RWPE2 (cell line): ENCODE results near the gene PTPRU.
A peak's percentile ranks its signal among the peaks of the same experiment; 100 is the strongest.

ENCODE experiments used
- ATAC-seq: fragments of 200-7000 bp; cut with Tn5 transposase; 3 replicates; pipeline ENCODE4 v1.9.1; 2021; ENCODE audit warnings: low read depth
- DNase-seq: peaks from one replicate; pipeline ENCODE4 v3.0.0-alpha.2; 2020; ENCODE audit warnings: low spot score
- H3K27ac ChIP-seq: fragments of 450-650 bp; 2 replicates; pipeline ENCODE4 v1.5.1; 2017; ENCODE audit warnings: mild to moderate bottlenecking; ENCODE audit not compliant: poor library complexity, severe bottlenecking
- H3K27me3 ChIP-seq: fragments of 250-450 bp; sonication (Bioruptor Pico); 2 replicates; pipeline ENCODE4 v1.5.1; 2021; ENCODE audit warnings: mild to moderate bottlenecking, moderate library complexity; ENCODE audit not compliant: insufficient read depth, poor library complexity, severe bottlenecking
- H3K36me3 ChIP-seq: fragments of 250-450 bp; sonication (Bioruptor Pico); 2 replicates; pipeline ENCODE4 v1.5.1; 2020; ENCODE audit warnings: low read depth, mild to moderate bottlenecking, moderate library complexity
- H3K4me1 ChIP-seq: fragments of 250-450 bp; sonication (Bioruptor Pico); 2 replicates; pipeline ENCODE4 v1.5.1; 2021; ENCODE audit warnings: mild to moderate bottlenecking, moderate library complexity; ENCODE audit not compliant: insufficient read depth, poor library complexity, severe bottlenecking
- H3K4me3 ChIP-seq: fragments of 250-450 bp; sonication (Bioruptor Pico); 2 replicates; pipeline ENCODE4 v1.5.1; 2021; ENCODE audit warnings: mild to moderate bottlenecking, moderate library complexity; ENCODE audit not compliant: severe bottlenecking
- H3K9me3 ChIP-seq: fragments of 250-450 bp; sonication (Bioruptor Pico); 2 replicates; pipeline ENCODE4 v1.5.1; 2021; ENCODE audit warnings: mild to moderate bottlenecking, moderate library complexity; ENCODE audit not compliant: severe bottlenecking
- CTCF ChIP-seq: fragments of 450-650 bp; IDR thresholded peaks from one replicate; pipeline ENCODE4 v1.5.1; 2017; ENCODE audit warnings: mild to moderate bottlenecking, moderate library complexity; ENCODE audit not compliant: poor library complexity, severe bottlenecking

The PTPRU gene

GRCh38 chr1:29258189-29258975, 22.1 kb downstream of the PTPRU start:
- DNase-seq (no peak), ATAC-seq (no peak)
- no peak for TF ChIP-seq CTCF
- H3K4me1 ChIP-seq, result no peaks in the 10 kb centered on the region
- peaks cover 18% of the 10 kb centered on the region for H3K36me3 ChIP-seq
- H3K27ac ChIP-seq, result no peak overlapping the region
- no peaks in the 10 kb centered on the region for H3K9me3 ChIP-seq
- H3K4me3 ChIP-seq, result no peak overlapping the region
- H3K27me3 ChIP-seq, result no peaks in the 10 kb centered on the region

GRCh38 chr1:29258976-29259801, 22.9 kb downstream of the PTPRU start:
- ATAC-seq (peak; percentile 27; the same call in 2 of the 3 replicates), DNase-seq (no peak)
- H3K4me1 ChIP-seq, result no peaks in the 10 kb centered on the region
- H3K4me3 ChIP-seq, result peak overlapping the region; percentile 20
- H3K27me3 ChIP-seq, result no peaks in the 10 kb centered on the region
- TF ChIP-seq CTCF, result no peak
- H3K36me3 ChIP-seq, result peaks cover 21% of the 10 kb centered on the region
- no peak overlapping the region for H3K27ac ChIP-seq
- no peaks in the 10 kb centered on the region for H3K9me3 ChIP-seq

- peaks cover 21% of the 10 kb centered on the region for H3K36me3 ChIP-seq
- H3K9me3 ChIP-seq, result no peaks in the 10 kb centered on the region
- TF ChIP-seq CTCF, result no peak
- DNase-seq, result no peak
- peaks cover 2% of the 10 kb centered on the region for H3K4me1 ChIP-seq
- H3K27me3 ChIP-seq, result no peaks in the 10 kb centered on the region
- no peak overlapping the region for H3K27ac ChIP-seq
- peak overlapping the region; percentile 20 for H3K4me3 ChIP-seq
- peak; percentile 57 for ATAC-seq
Observed at GRCh38 chr1:29259802-29260441, 23.6 kb downstream of the PTPRU start.

- no peak for ATAC-seq
- Histone ChIP-seq H3K36me3 (peaks cover 23% of the 10 kb centered on the region), H3K27ac (no peak overlapping the region), H3K4me1 (peaks cover 2% of the 10 kb centered on the region), H3K27me3 (no peaks in the 10 kb centered on the region), H3K9me3 (no peaks in the 10 kb centered on the region), H3K4me3 (no peak overlapping the region)
- DNase-seq, result no peak
- TF ChIP-seq CTCF, result no peak
Observed at GRCh38 chr1:29260531-29260930, 24.2 kb downstream of the PTPRU start.
